Measurements from ENCODE around the gene TMEM88. TPM values are rescaled to one million over a fixed set of nuclear protein-coding genes. Genes with fewer than 3 reads are reported as not detected.

Gene TMEM88
- total RNA-seq, 2 experiments from 2014 or later, result 0.41 to 4.0 TPM

DNA sequence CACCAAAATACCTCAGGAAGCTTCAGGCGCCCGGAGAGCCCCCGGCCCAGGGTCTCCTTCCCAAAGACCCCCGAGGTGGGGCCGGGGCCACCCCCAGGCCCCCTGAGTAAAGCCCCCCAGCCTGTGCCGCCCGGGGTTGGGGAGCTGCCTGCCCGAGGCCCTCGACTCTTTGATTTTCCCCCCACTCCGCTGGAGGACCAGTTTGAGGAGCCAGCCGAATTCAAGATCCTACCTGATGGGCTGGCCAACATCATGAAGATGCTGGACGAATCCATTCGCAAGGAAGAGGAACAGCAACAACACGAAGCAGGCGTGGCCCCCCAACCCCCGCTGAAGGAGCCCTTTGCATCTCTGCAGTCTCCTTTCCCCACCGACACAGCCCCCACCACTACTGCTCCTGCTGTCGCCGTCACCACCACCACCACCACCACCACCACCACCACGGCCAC, 6.7 kb upstream of the TMEM88 start:
- no peak overlapping the region for H3K4me3 ChIP-seq (ENCODE audit: low read depth, low read length, poor library complexity, severe bottlenecking)
- intact Hi-C loops (cut with micrococcal nuclease; ENCODE audit: unreplicated experiment), result no loop called here

GRCh38 chr17:7848739-7849129, 6.1 kb upstream of the TMEM88 start:
- Histone ChIP-seq H3K9me2 (ENCODE audit: insufficient read depth, low read length) (no peaks in the 10 kb centered on the region), H4K20me1 (ENCODE audit: insufficient read depth, low read length) (0 out of 2 replicates have a peak, but pooled peaks cover 8% of the 10 kb centered on the region), H3K36me3 (ENCODE audit: insufficient read depth, low read length) (peaks cover 75% of the 10 kb centered on the region), H3K27ac (ENCODE audit: low read depth, low read length, poor library complexity, severe bottlenecking) (no peak overlapping the region), H3K9me3 (ENCODE audit: low read length) (no peaks in the 10 kb centered on the region), H3K4me1 (ENCODE audit: insufficient read depth, low read length, poor library complexity, severe bottlenecking) (peaks cover 28% of the 10 kb centered on the region), H3K4me3 (ENCODE audit: low read depth, low read length, poor library complexity, severe bottlenecking) (no peak overlapping the region), H3K79me2 (ENCODE audit: insufficient read depth, low read depth, low read length) (peaks cover 15% of the 10 kb centered on the region; the same call in 1 of the 2 replicates), H2AFZ (ENCODE audit: low read length) (no peak overlapping the region), H3K4me2 (ENCODE audit: low read length) (no peak overlapping the region)
- intact Hi-C loops (cut with micrococcal nuclease; ENCODE audit: unreplicated experiment), result no loop called here
- TF ChIP-seq, protein P1, sequence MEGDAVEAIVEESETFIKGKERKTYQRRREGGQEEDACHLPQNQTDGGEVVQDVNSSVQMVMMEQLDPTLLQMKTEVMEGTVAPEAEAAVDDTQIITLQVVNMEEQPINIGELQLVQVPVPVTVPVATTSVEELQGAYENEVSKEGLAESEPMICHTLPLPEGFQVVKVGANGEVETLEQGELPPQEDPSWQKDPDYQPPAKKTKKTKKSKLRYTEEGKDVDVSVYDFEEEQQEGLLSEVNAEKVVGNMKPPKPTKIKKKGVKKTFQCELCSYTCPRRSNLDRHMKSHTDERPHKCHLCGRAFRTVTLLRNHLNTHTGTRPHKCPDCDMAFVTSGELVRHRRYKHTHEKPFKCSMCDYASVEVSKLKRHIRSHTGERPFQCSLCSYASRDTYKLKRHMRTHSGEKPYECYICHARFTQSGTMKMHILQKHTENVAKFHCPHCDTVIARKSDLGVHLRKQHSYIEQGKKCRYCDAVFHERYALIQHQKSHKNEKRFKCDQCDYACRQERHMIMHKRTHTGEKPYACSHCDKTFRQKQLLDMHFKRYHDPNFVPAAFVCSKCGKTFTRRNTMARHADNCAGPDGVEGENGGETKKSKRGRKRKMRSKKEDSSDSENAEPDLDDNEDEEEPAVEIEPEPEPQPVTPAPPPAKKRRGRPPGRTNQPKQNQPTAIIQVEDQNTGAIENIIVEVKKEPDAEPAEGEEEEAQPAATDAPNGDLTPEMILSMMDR (conservative IDR thresholded peaks at IDR 0.05; ENCODE audit: low read length), result no peak
- TF ChIP-seq EZH2phosphoT487 (IDR thresholded peaks at IDR 0.05; ENCODE audit: borderline replicate concordance, low read depth, low read length), result no peak
- ChIA-PET CTCF (ENCODE audit: unreplicated experiment) (no interaction called here), POLR2A (no interaction called here)
- no peak for DNase-seq (ENCODE audit: low spot score)
- BruUV-seq (replicated peaks), result no TSS peak

More for the DNA sequence above, 6.7 kb upstream of the TMEM88 start:
- Histone ChIP-seq H3K9me3 (ENCODE audit: low read length) (no peaks in the 10 kb centered on the region), H3K4me1 (ENCODE audit: insufficient read depth, low read length, poor library complexity, severe bottlenecking) (peaks cover 28% of the 10 kb centered on the region), H3K27ac (ENCODE audit: low read depth, low read length, poor library complexity, severe bottlenecking) (no peak overlapping the region), H3K9me2 (ENCODE audit: insufficient read depth, low read length) (no peaks in the 10 kb centered on the region), H4K20me1 (ENCODE audit: insufficient read depth, low read length) (0 out of 2 replicates have a peak, but pooled peaks cover 8% of the 10 kb centered on the region), H2AFZ (ENCODE audit: low read length) (no peak overlapping the region), H3K79me2 (ENCODE audit: insufficient read depth, low read depth, low read length) (peaks cover 15% of the 10 kb centered on the region; the same call in 1 of the 2 replicates), H3K36me3 (ENCODE audit: insufficient read depth, low read length) (peaks cover 70% of the 10 kb centered on the region), H3K4me2 (ENCODE audit: low read length) (no peak overlapping the region)
- ChIA-PET CTCF (ENCODE audit: unreplicated experiment) (no interaction called here), POLR2A (no interaction called here)
- no peak for TF ChIP-seq EZH2phosphoT487 (IDR thresholded peaks at IDR 0.05; ENCODE audit: borderline replicate concordance, low read depth, low read length)
- TF ChIP-seq, protein P1 (conservative IDR thresholded peaks at IDR 0.05; ENCODE audit: low read length), result no peak
- BruUV-seq (replicated peaks), result no TSS peak
- DNase-seq (ENCODE audit: low spot score), result no peak

DNA sequence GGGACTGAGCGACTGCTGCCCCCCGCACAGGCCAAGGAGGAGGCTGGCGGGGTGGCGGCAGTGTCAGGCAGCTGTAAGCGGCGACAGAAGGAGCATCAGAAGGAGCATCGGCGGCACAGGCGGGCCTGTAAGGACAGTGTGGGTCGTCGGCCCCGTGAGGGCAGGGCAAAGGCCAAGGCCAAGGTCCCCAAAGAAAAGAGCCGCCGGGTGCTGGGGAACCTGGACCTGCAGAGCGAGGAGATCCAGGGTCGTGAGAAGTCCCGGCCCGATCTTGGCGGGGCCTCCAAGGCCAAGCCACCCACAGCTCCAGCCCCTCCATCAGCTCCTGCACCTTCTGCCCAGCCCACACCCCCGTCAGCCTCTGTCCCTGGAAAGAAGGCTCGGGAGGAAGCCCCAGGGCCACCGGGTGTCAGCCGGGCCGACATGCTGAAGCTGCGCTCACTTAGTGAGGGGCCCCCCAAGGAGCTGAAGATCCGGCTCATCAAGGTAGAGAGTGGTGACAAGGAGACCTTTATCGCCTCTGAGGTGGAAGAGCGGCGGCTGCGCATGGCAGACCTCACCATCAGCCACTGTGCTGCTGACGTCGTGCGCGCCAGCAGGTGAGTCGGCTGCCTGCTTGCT, 5.6 kb upstream of the TMEM88 start:
- peaks cover 12% of the 10 kb centered on the region; the same call in 1 of the 2 replicates for H3K79me2 ChIP-seq (ENCODE audit: insufficient read depth, low read depth, low read length)
- intact Hi-C loops (cut with micrococcal nuclease; ENCODE audit: unreplicated experiment), result no loop called here
- POLR2A ChIA-PET, result no interaction called here
- 0 out of 2 replicates have a peak, but pooled peaks cover 8% of the 10 kb centered on the region for H4K20me1 ChIP-seq (ENCODE audit: insufficient read depth, low read length)
- H3K9me3 ChIP-seq (ENCODE audit: low read length), result no peaks in the 10 kb centered on the region
- TF ChIP-seq EZH2phosphoT487 (IDR thresholded peaks at IDR 0.05; ENCODE audit: borderline replicate concordance, low read depth, low read length), result no peak
- TF ChIP-seq, protein P1 (conservative IDR thresholded peaks at IDR 0.05; ENCODE audit: low read length), result no peak
- no peak overlapping the region for H3K4me3 ChIP-seq (ENCODE audit: low read depth, low read length, poor library complexity, severe bottlenecking)
- no peak for DNase-seq (ENCODE audit: low spot score)
- CTCF ChIA-PET (ENCODE audit: unreplicated experiment), result no interaction called here
- no TSS peak for BruUV-seq (replicated peaks)
- peaks cover 28% of the 10 kb centered on the region for H3K4me1 ChIP-seq (ENCODE audit: insufficient read depth, low read length, poor library complexity, severe bottlenecking)
- peaks cover 79% of the 10 kb centered on the region for H3K36me3 ChIP-seq (ENCODE audit: insufficient read depth, low read length)
- no peaks in the 10 kb centered on the region for H3K9me2 ChIP-seq (ENCODE audit: insufficient read depth, low read length)
- no peak overlapping the region for H3K27ac ChIP-seq (ENCODE audit: low read depth, low read length, poor library complexity, severe bottlenecking)
- no peak overlapping the region for H2AFZ ChIP-seq (ENCODE audit: low read length)
- H3K4me2 ChIP-seq (ENCODE audit: low read length), result no peak overlapping the region
